ENCODE data around the gene HSPB2.
A peak's percentile ranks its signal among the peaks of the same experiment; 100 is the strongest.

Gene HSPB2

GRCh38 chr11:111941963-111942362 is 29.4 kb downstream of the HSPB2 start:
- no peak for DNase-seq

GRCh38 chr11:111942829-111943228 is 30.3 kb downstream of the HSPB2 start:
- DNase-seq, result no peak

GRCh38 chr11:111944139-111944538 is 31.6 kb downstream of the HSPB2 start:
- DNase-seq, result no peak

GRCh38 chr11:111944651-111945051 is 32.1 kb downstream of the HSPB2 start:
- peak in 1 of 2 donors; percentile 25 for DNase-seq

GRCh38 chr11:111945198-111945597 is 32.7 kb downstream of the HSPB2 start:
- no peak for DNase-seq

- no peak for DNase-seq
Observed at GRCh38 chr11:111946499-111946898, 34.0 kb downstream of the HSPB2 start.

GRCh38 chr11:111947143-111947542 is 34.6 kb downstream of the HSPB2 start:
- no peak for DNase-seq

- DNase-seq, result no peak
Observed at GRCh38 chr11:111949519-111950426, 37.2 kb downstream of the HSPB2 start.

GRCh38 chr11:111951565-111951964 is 39.0 kb downstream of the HSPB2 start:
- DNase-seq, result no peak

- no peak for DNase-seq
Observed at GRCh38 chr11:111954154-111954553, 41.6 kb downstream of the HSPB2 start.

GRCh38 chr11:111957663-111958444 is 45.3 kb downstream of the HSPB2 start:
- no peak for DNase-seq

- DNase-seq, result no peak
Observed at GRCh38 chr11:111960916-111961315, 48.4 kb downstream of the HSPB2 start.

- DNase-seq, result no peak
Observed at GRCh38 chr11:111961389-111962300, 49.1 kb downstream of the HSPB2 start.

Measured in bone marrow (tissue), 2 donors.